NCI-H2227 (cell line): Measurements from ENCODE around the gene SLC2A13.
"Not testable (repeated sequence)": the region's sequence is repeated elsewhere in the genome, so short reads cannot be mapped to it uniquely, and the experiment has no call there.

Source experiments
- DNase-seq: peaks from one replicate; lab custom pipeline; 2025; ENCODE audit not compliant: unreplicated experiment; lab: John Stamatoyannopoulos, UW

Gene SLC2A13

GRCh38 chr12:39883411-39883810 is 222.5 kb downstream of the SLC2A13 start:
- no peak for DNase-seq

GRCh38 chr12:39878753-39879152 is 227.1 kb downstream of the SLC2A13 start:
- no peak for DNase-seq

- DNase-seq, result no peak
These were observed 230.2 kb downstream of the SLC2A13 start for GRCh38 chr12:39875721-39876120.

- DNase-seq, result no peak
These were observed 231.1 kb downstream of the SLC2A13 start for GRCh38 chr12:39874785-39875184.

- DNase-seq, result no peak
These were observed 232.8 kb downstream of the SLC2A13 start for GRCh38 chr12:39873065-39873464.

GRCh38 chr12:39872425-39872824 is 233.5 kb downstream of the SLC2A13 start:
- DNase-seq, result no peak

GRCh38 chr12:39868328-39868725 is 237.6 kb downstream of the SLC2A13 start:
- no peak for DNase-seq

- DNase-seq, result no peak
These were observed 238.1 kb downstream of the SLC2A13 start for GRCh38 chr12:39867631-39868327.

GRCh38 chr12:39866135-39866534 is 239.7 kb downstream of the SLC2A13 start:
- DNase-seq, result peak; percentile 2

GRCh38 chr12:39860695-39861094 is 245.2 kb downstream of the SLC2A13 start:
- no peak for DNase-seq

GRCh38 chr12:39853003-39853402 is 252.9 kb downstream of the SLC2A13 start:
- no peak for DNase-seq

GRCh38 chr12:39852346-39852745 is 253.5 kb downstream of the SLC2A13 start:
- DNase-seq, result no peak

GRCh38 chr12:39848218-39848617 is 257.7 kb downstream of the SLC2A13 start:
- not testable (repeated sequence) for DNase-seq

GRCh38 chr12:39846971-39847650 is 258.8 kb downstream of the SLC2A13 start:
- DNase-seq, result no peak

GRCh38 chr12:39846304-39846703 is 259.6 kb downstream of the SLC2A13 start:
- DNase-seq, result no peak

GRCh38 chr12:39840422-39840821 is 265.5 kb downstream of the SLC2A13 start:
- no peak for DNase-seq

GRCh38 chr12:39839072-39839471 is 266.8 kb downstream of the SLC2A13 start:
- no peak for DNase-seq

GRCh38 chr12:39835517-39836489 is 270.1 kb downstream of the SLC2A13 start:
- DNase-seq, result no peak

GRCh38 chr12:39831587-39832315 is 274.1 kb downstream of the SLC2A13 start:
- DNase-seq, result no peak

GRCh38 chr12:39830852-39831520 is 274.9 kb downstream of the SLC2A13 start:
- DNase-seq, result no peak
